Vagina (tissue), 2 donors: ENCODE data around the gene MUS81.

Experiments
- CTCF ChIP-seq, 3 experiments: fragments of 450-650 bp in 2 of 3; fragments of 200-600 bp in 1 of 3; sonication (generic) in 1 of 3; IDR thresholded peaks; one replicate each; pipeline ENCODE4 v1.5.1; 2017 to 2019; ENCODE audit warnings: antibody characterized with exemption in 3 of 3, mild to moderate bottlenecking in 2 of 3, moderate library complexity in 2 of 3
- POLR2A ChIP-seq, 2 donors: fragments of 450-650 bp; IDR thresholded peaks; one replicate each; pipeline ENCODE4 v1.6.1; 2017; ENCODE audit warnings: antibody characterized with exemption in 2 of 2, mild to moderate bottlenecking in 2 of 2, moderate library complexity in 2 of 2
- POLR2AphosphoS5 ChIP-seq, 2 donors: sonication (generic); formaldehyde crosslinking; IDR thresholded peaks; one replicate each; pipeline ENCODE4 v1.9.0; 2017; ENCODE audit warnings: antibody characterized with exemption in 2 of 2, mild to moderate bottlenecking in 2 of 2, low read depth in 1 of 2; ENCODE audit not compliant: insufficient read depth in 1 of 2

DNA sequence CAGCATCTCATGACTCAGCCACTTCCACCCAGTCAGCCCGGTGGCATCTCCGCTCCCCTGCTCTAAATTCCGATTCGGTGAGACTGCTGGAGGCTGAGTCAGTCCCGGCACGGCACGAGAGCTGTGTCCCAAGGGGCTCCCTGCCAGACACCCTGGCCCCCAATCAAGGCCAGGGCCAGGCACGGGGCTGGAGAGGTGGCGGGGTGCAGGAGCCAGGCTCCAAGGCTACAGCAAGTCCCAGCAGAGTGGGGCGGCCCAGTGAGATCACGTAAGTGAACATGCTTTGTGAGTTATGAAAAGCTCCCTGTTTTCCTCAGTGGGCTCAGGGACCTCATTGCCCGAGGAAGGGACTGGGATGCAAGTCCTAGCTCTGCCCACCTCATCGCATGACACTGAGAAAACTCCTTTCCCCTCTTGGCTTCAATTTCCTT is 55.6 kb downstream of the MUS81 start:
- no peak for TF ChIP-seq CTCF (IDR thresholded peaks at IDR 0.05)
- peak in 1 of 2 donors; percentile 21 for TF ChIP-seq POLR2A (IDR thresholded peaks at IDR 0.05)
- TF ChIP-seq POLR2AphosphoS5 (IDR thresholded peaks at IDR 0.05; ENCODE audit: insufficient read depth in 1 of 2, low read depth in 1 of 2) = peak; percentile 94 to 95
